Muscle layer of duodenum (tissue), 2 donors: ENCODE measurements around the gene PRKCZ.

Experiments
- H3K27ac ChIP-seq: one replicate; pipeline ENCODE4 v1.7.0; 2013; ENCODE audit warnings: mild to moderate bottlenecking, low read length
- H3K27me3 ChIP-seq: one replicate; pipeline ENCODE4 v1.7.0; 2013; ENCODE audit warnings: low read depth, mild to moderate bottlenecking, control low read depth, low read length
- H3K36me3 ChIP-seq, 2 donors: one replicate each; pipeline ENCODE4 v1.7.0; 2013; ENCODE audit warnings: low read length in 2 of 2, control low read depth in 1 of 2, mild to moderate bottlenecking in 1 of 2; ENCODE audit not compliant: insufficient read depth in 2 of 2, control insufficient read depth in 1 of 2
- H3K4me1 ChIP-seq, 2 donors: one replicate each; pipeline ENCODE4 v1.7.0; 2013; ENCODE audit warnings: low read length in 2 of 2, mild to moderate bottlenecking in 2 of 2, control low read depth in 1 of 2, moderate library complexity in 1 of 2; ENCODE audit not compliant: insufficient read depth in 2 of 2, control insufficient read depth in 1 of 2
- H3K4me3 ChIP-seq, 2 donors: one replicate each; pipeline ENCODE4 v1.7.0; 2013; ENCODE audit warnings: low read length in 2 of 2, low read depth in 1 of 2, mild to moderate bottlenecking in 1 of 2
- H3K9me3 ChIP-seq, 2 donors: one replicate each; pipeline ENCODE4 v1.7.0; 2013; ENCODE audit warnings: low read length in 2 of 2, control low read depth in 1 of 2, mild to moderate bottlenecking in 1 of 2; ENCODE audit not compliant: control insufficient read depth in 1 of 2
- donor health status: healthy.

PRKCZ gene

DNA sequence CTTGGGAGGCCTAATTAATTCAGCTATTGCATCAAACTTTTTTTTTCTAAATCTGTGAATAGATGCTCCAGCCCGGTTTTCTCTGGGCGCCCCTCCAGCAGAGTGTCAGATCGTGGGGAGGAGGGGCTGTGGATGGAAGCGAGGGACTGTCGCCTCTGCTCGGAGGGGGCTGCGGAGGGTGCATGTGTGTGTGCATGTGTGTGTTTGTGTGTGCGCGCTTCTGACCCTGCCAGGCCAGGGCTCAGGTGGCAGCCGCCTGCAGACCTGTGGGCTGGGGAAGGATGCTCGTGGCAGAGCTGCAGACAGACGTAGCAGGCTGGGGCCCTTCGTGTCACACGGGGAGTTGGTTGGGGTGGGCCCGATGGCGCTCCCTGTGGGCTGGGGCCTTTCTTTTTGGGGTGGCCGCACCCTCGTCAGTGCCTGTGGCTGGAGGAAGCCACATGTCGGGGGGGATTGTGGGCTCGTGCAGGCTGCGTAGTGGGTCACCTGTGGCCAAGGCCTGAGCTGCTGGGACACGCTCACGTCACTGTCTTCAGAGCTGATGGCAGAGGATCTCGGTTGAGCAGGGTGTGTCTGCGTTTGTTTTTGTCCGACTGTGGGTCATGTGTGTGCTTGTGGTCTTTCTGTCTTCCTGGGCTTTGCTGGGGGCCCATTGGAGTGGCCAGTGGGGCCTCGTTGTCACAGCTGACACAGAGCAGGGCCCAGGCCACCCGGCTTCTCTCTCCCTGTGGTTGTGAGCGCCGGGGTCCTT, 180.7 kb downstream of the PRKCZ start:
- peak overlapping the region; percentile 75 to 90 for H3K4me3 ChIP-seq
- no peaks in the 10 kb centered on the region for H3K36me3 ChIP-seq
- H3K4me1 ChIP-seq, result peaks cover 13 to 50% of the 10 kb centered on the region in 2 donors
- no peaks in the 10 kb centered on the region for H3K27me3 ChIP-seq
- H3K27ac ChIP-seq, result peak overlapping the region; percentile 79
- no peaks in the 10 kb centered on the region for H3K9me3 ChIP-seq

DNA sequence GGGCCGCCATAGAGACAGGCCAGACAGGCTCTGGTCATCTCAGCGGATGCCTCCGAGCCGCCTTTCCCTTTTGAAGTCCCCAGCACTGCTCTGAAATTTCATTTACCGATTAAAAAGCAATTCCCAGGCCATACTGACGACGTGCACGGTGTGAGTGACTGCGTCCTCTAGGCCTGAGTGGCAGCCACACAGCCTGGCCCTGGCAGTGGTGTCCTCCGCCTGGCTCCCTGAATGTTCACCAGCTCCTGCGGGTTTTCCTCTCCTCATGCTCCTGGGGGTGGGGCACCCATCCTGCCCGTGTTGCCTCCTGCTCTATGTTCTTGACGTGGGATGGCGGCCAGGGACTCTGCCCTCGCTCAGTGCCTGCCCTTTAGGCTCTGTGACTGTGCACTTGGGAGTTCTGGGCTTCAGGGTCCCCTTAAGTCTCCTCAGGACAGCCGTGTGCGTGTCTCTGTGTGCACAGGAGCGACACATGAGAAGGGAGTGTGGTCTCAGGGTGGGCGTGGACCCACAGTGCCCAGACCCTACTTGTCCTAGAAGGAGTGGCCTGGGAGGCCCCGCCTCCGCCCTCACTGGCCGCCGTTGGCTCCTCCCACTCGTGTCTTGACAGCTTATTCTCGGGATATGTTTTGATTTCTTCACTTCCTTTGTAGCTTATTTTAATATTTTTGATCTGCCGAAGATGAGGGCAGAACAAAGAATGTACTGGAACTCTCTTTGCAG, 181.5 kb downstream of the PRKCZ start:
- Histone ChIP-seq H3K4me3 (peak overlapping the region; percentile 75 to 90), H3K27me3 (no peaks in the 10 kb centered on the region), H3K36me3 (no peaks in the 10 kb centered on the region), H3K9me3 (no peaks in the 10 kb centered on the region), H3K4me1 (peaks cover 13 to 57% of the 10 kb centered on the region in 2 donors), H3K27ac (peak overlapping the region; percentile 79)

DNA sequence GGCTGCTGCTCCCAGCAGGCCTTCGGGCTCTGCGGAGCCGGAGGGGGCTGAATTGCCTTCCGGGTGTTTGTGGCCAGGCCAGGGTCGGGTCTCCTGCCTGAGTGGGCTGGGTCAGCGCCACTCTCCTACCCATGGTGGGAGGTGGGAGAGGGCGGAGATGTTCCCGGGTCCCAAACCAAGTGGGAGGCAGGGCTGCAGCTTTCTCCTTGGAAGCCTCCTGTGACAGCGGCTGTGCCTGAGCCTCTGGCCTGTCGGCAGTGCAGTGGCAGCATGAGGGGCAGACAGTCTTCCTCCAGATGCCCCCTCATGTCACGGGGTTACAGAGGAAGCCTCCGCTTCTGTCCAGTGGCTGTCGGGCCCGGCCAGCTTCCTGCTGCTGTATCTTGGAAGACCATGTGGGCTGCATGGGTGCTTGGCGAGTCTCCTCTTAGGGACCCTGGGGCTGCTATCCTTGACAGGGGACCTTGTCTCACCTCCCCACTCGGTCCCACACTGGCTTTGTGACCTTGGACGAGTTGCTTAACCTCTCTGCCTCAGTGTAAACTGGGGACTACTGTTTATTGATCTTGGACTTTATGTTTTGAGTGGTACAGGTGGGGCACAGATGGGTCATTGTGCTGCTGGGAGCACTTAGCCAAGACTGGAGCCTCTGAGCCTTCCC, 182.2 kb downstream of the PRKCZ start:
- peak overlapping the region; percentile 75 to 90 for H3K4me3 ChIP-seq
- H3K9me3 ChIP-seq, result no peaks in the 10 kb centered on the region
- H3K36me3 ChIP-seq, result no peaks in the 10 kb centered on the region
- peak overlapping the region; percentile 79 for H3K27ac ChIP-seq
- H3K4me1 ChIP-seq, result peaks cover 20 to 64% of the 10 kb centered on the region in 2 donors
- H3K27me3 ChIP-seq, result no peaks in the 10 kb centered on the region

DNA sequence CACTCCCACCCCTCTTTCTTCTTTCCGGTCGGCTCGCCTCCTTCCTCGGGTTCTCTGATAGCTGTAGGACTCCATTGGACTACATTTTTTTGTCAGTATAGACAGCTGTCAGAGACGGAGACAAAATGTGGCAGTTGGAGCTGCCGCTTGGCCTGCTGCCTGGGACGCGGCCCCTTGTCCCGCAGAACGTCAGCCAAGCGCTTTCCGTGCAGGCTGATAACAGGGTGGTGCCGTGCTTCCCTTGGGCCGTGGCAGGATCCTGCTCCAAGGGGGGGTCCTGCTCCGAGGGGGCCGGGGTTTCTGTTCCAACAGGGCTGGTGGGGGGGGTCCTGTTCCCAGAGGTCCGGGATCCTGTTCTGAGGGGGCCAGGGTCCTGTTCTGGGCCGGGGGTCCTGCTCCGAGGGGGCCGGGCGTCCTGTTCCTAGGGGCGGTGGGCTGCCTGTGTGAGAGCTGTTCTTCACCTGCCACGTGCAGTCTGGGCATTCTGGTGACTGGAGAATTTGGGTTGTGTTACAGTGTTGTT, 182.8 kb downstream of the PRKCZ start:
- H3K4me1 ChIP-seq, result peaks cover 25 to 70% of the 10 kb centered on the region in 2 donors
- no peaks in the 10 kb centered on the region for H3K36me3 ChIP-seq
- H3K9me3 ChIP-seq, result no peaks in the 10 kb centered on the region
- H3K27ac ChIP-seq, result peak overlapping the region; percentile 79
- H3K27me3 ChIP-seq, result no peaks in the 10 kb centered on the region
- H3K4me3 ChIP-seq, result peak overlapping the region; percentile 75 to 90

DNA sequence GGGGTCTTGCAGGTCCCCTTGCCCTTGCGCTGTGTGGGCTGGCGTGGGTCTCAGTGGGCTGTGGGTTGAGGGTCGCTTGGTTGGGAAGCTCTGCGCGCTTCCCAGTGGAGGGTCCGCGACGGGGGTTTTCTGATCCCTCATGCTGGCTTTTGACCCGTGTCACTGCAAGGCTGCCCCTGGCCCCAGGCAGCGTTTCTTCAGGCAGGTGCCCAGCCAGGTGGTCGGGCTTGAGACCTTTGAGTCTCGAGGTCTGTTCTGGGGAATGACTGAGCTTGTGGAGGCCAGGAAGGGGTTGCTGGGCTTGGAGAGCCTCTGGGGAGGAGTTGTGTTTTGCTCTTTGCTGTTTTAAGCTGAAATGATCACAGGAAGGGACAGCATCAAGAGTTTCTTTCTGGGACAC, 183.3 kb downstream of the PRKCZ start:
- Histone ChIP-seq H3K9me3 (no peaks in the 10 kb centered on the region), H3K27ac (no peak overlapping the region), H3K36me3 (no peaks in the 10 kb centered on the region), H3K4me3 (peak overlapping the region; percentile 50 to 90), H3K27me3 (no peaks in the 10 kb centered on the region), H3K4me1 (peaks cover 27 to 75% of the 10 kb centered on the region in 2 donors)

DNA sequence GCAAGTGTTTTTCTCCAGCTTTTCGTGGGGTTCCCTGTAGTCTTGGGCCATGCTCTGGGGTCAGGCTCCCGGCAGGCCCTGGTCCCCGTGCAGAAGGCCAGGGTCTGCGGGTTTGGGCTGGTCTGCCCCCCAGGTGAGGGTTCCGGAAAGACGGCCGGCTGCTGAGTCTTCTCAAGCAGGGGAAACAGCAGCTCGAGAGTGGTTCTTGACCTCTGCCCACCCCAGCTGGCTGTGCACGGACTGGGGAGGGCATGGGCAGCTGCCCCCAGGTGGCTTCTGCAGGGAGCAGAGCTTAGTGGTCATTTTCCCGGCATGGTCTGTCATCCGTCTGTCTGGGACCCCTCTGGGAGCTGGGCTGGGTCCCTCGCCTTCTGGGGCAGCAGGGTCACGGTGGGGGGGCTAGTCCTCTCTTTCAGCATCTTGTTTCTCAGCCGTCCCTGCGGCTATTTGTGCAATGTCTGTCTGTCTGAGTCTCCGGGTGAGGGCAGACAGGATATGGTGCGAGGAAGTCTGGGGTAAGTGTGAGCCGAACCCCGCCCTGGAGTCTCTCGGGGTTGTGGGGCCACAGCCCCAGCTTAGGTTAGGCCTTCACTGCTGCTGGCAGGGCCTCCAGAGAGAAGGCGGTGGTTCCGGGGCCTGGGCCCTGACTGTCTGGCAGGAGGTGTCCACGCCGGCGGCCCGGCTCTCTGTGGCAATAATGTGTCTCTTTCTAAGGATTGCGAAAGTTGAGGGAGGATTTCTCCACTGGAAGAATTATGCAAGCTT, 184.0 kb downstream of the PRKCZ start:
- Histone ChIP-seq H3K27me3 (no peaks in the 10 kb centered on the region), H3K4me1 (peaks cover 27 to 82% of the 10 kb centered on the region in 2 donors), H3K27ac (peak overlapping the region; percentile 56), H3K4me3 (peak overlapping the region; percentile 50 to 90), H3K9me3 (no peaks in the 10 kb centered on the region), H3K36me3 (no peaks in the 10 kb centered on the region)

DNA sequence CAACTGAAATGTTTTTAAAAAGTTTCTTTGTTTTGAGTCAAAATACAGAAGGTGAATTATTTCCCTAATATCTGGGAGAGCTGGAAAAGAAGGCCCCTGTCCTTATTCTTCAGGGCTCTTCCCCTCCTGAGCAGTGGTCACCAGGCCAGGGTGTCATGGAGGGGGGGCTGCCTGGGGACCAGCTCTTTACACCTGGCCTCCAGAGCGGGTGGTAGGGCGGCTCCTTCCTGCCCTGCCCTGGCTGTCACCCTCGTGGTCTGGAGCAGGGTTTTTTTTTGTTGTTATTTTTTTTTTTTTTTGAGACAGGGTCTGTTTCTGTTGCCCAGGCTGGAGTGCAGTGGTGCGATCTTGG, 184.5 kb downstream of the PRKCZ start:
- no peaks in the 10 kb centered on the region for H3K27me3 ChIP-seq
- H3K9me3 ChIP-seq, result no peaks in the 10 kb centered on the region
- peak overlapping the region; percentile 50 to 90 for H3K4me3 ChIP-seq
- peaks cover 33 to 88% of the 10 kb centered on the region in 2 donors for H3K4me1 ChIP-seq
- peak overlapping the region; percentile 56 for H3K27ac ChIP-seq
- H3K36me3 ChIP-seq, result no peaks in the 10 kb centered on the region
